Smooth muscle cell (in vitro differentiated cells): ENCODE measurements around the gene PURB. TPM values are rescaled to one million over a fixed set of nuclear protein-coding genes. Genes with fewer than 3 reads are reported as not detected.
A peak's percentile ranks its signal among the peaks of the same experiment; 100 is the strongest.

Experiments
- DNase-seq: peaks from one replicate; lab custom pipeline; 2025; ENCODE audit not compliant: unreplicated experiment; lab: John Stamatoyannopoulos, UW
- H2AFZ ChIP-seq: fragments of 200-600 bp; sonication (generic); 2 replicates; pipeline ENCODE4 v1.6.0; 2016; ENCODE audit warnings: antibody characterized with exemption, low read depth, mild to moderate bottlenecking
- H3F3A ChIP-seq: fragments of 200-600 bp; sonication (generic); 2 replicates; pipeline ENCODE4 v1.6.0; 2017; ENCODE audit warnings: antibody characterized with exemption, low read depth
- H3K27ac ChIP-seq: fragments of 200-600 bp; sonication (generic); 2 replicates; pipeline ENCODE4 v1.5.1; 2016; ENCODE audit warnings: low read depth, mild to moderate bottlenecking
- H3K27me3 ChIP-seq: fragments of 200-600 bp; sonication (generic); 2 replicates; pipeline ENCODE4 v1.6.1; 2016; ENCODE audit warnings: low read depth, mild to moderate bottlenecking
- H3K36me3 ChIP-seq: fragments of 200-600 bp; sonication (generic); 2 replicates; pipeline ENCODE4 v1.5.1; 2016; ENCODE audit warnings: low read depth
- H3K4me1 ChIP-seq: fragments of 200-600 bp; sonication (generic); 2 replicates; pipeline ENCODE4 v1.5.1; 2016; ENCODE audit warnings: low read depth
- H3K4me2 ChIP-seq: fragments of 200-600 bp; sonication (generic); 2 replicates; pipeline ENCODE4 v1.6.0; 2016; ENCODE audit warnings: mild to moderate bottlenecking
- H3K4me3 ChIP-seq: fragments of 200-600 bp; sonication (generic); 2 replicates; pipeline ENCODE4 v1.5.1; 2016; ENCODE audit warnings: mild to moderate bottlenecking
- H3K79me2 ChIP-seq: fragments of 200-600 bp; sonication (generic); 2 replicates; pipeline ENCODE4 v1.6.0; 2016; ENCODE audit warnings: low read depth, mild to moderate bottlenecking
- H3K9ac ChIP-seq: fragments of 200-600 bp; sonication (generic); 2 replicates; pipeline ENCODE4 v1.6.0; 2016; ENCODE audit warnings: low read depth
- H3K9me3 ChIP-seq: fragments of 200-600 bp; sonication (generic); replicated peaks from 2 replicates; pipeline ENCODE4 v1.5.1; 2016; ENCODE audit warnings: low read depth
- H4K20me1 ChIP-seq: fragments of 200-600 bp; sonication (generic); 2 replicates; pipeline ENCODE4 v1.6.0; 2016; ENCODE audit warnings: low read depth
- WGBS: methylation state at CpG from one replicate; pipeline ENCODE4 v1.1.7; 2016; ENCODE audit warnings: low lambda C conversion rate; 5-methylcytosine and 5-hydroxymethylcytosine counted together
- polyA plus RNA-seq: library from polyadenylated mRNA; unstranded; fragments of >200 nt; fragmentation: Nextera tagmentation; extraction: Ambion mirVana; gene quantifications from 2 replicates; pipeline ENCODE4 v1.2.1, GENCODE V29; 2016
- total RNA-seq: library from RNA; depleted of rRNA; stranded (reverse); fragments of >200 nt; gene quantifications from 2 replicates; pipeline ENCODE4 v1.2.3, GENCODE V29; 2014
- TF ChIP-seq, protein P1 (sequence below): fragments of 200-600 bp; sonication (generic); IDR thresholded peaks from 2 replicates; pipeline ENCODE4 v1.5.1; 2017; ENCODE audit warnings: borderline replicate concordance, mild to moderate bottlenecking, antibody characterized with exemption; ENCODE audit not compliant: insufficient read depth, poor library complexity, severe bottlenecking

Gene PURB
- total and polyA plus RNA-seq, 2 experiments from 2014 or later: 2.3 to 24.3 TPM

DNA sequence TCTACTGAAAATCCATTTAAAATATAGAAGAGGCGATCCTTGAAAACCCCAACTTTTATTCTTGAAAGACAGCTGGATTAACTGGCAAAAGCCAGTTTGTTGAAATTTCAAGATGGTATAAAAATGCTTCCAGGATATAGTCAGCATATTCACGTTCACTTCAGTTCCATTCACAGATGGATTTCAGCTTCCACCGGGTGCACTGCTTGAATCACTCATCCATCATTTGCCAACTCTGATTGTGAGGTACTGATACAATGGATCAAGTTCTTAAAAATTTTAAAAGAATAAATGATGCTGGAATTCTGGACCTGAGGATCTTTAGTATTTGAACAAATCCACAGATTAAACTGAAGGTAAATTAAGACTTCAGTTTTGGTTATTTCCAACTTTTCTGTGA is 2.4 kb downstream of the PURB start:
- H3K27me3 ChIP-seq: no peaks in the 10 kb centered on the region
- 78% methylated on average over 3 of the region's 3 CpGs for WGBS
- no peaks in the 10 kb centered on the region for H3K36me3 ChIP-seq
- H3K9me3 ChIP-seq: no peaks in the 10 kb centered on the region
- peak overlapping the region; percentile 46 for H3K9ac ChIP-seq
- DNase-seq: no peak
- no peak overlapping the region for H2AFZ ChIP-seq
- H3K4me3 ChIP-seq: peak overlapping the region; percentile 84
- TF ChIP-seq, protein P1, sequence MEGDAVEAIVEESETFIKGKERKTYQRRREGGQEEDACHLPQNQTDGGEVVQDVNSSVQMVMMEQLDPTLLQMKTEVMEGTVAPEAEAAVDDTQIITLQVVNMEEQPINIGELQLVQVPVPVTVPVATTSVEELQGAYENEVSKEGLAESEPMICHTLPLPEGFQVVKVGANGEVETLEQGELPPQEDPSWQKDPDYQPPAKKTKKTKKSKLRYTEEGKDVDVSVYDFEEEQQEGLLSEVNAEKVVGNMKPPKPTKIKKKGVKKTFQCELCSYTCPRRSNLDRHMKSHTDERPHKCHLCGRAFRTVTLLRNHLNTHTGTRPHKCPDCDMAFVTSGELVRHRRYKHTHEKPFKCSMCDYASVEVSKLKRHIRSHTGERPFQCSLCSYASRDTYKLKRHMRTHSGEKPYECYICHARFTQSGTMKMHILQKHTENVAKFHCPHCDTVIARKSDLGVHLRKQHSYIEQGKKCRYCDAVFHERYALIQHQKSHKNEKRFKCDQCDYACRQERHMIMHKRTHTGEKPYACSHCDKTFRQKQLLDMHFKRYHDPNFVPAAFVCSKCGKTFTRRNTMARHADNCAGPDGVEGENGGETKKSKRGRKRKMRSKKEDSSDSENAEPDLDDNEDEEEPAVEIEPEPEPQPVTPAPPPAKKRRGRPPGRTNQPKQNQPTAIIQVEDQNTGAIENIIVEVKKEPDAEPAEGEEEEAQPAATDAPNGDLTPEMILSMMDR: no peak
- peaks cover 64% of the 10 kb centered on the region for H4K20me1 ChIP-seq
- H3F3A ChIP-seq: peaks cover 31% of the 10 kb centered on the region
- peaks cover 44% of the 10 kb centered on the region for H3K4me1 ChIP-seq
- H3K79me2 ChIP-seq: peaks cover 71% of the 10 kb centered on the region
- H3K4me2 ChIP-seq: peak overlapping the region; percentile 89
- peak overlapping the region; percentile 99 for H3K27ac ChIP-seq

GRCh38 chr7:44881610-44882009 is 3.7 kb downstream of the PURB start:
- Histone ChIP-seq H3K27ac (peak overlapping the region; percentile 99), H3K27me3 (no peaks in the 10 kb centered on the region), H2AFZ (no peak overlapping the region), H3K4me3 (peak overlapping the region; percentile 84), H3F3A (peaks cover 40% of the 10 kb centered on the region), H3K9ac (peak overlapping the region; percentile 46), H3K4me2 (peak overlapping the region; percentile 89), H4K20me1 (peaks cover 75% of the 10 kb centered on the region), H3K36me3 (no peaks in the 10 kb centered on the region), H3K79me2 (peaks cover 69% of the 10 kb centered on the region), H3K9me3 (no peaks in the 10 kb centered on the region), H3K4me1 (peaks cover 44% of the 10 kb centered on the region)
- DNase-seq: no peak
- TF ChIP-seq, protein P1: no peak

- 93% methylated on average over 1 of the region's 1 CpG for WGBS
- H3K4me3 ChIP-seq: peak overlapping the region; percentile 84
- DNase-seq: no peak
- TF ChIP-seq, protein P1: no peak
- peaks cover 42% of the 10 kb centered on the region for H3K4me1 ChIP-seq
- H3K27ac ChIP-seq: peak overlapping the region; percentile 59
- no peaks in the 10 kb centered on the region for H3K27me3 ChIP-seq
- H2AFZ ChIP-seq: no peak overlapping the region
- H3K4me2 ChIP-seq: peak overlapping the region; percentile 89
- peaks cover 79% of the 10 kb centered on the region for H4K20me1 ChIP-seq
- no peak overlapping the region for H3K9ac ChIP-seq
- H3F3A ChIP-seq: peaks cover 42% of the 10 kb centered on the region
- H3K36me3 ChIP-seq: no peaks in the 10 kb centered on the region
- H3K9me3 ChIP-seq: no peaks in the 10 kb centered on the region
- peaks cover 67% of the 10 kb centered on the region for H3K79me2 ChIP-seq
These were observed 4.2 kb downstream of the PURB start for GRCh38 chr7:44881066-44881600.

DNA sequence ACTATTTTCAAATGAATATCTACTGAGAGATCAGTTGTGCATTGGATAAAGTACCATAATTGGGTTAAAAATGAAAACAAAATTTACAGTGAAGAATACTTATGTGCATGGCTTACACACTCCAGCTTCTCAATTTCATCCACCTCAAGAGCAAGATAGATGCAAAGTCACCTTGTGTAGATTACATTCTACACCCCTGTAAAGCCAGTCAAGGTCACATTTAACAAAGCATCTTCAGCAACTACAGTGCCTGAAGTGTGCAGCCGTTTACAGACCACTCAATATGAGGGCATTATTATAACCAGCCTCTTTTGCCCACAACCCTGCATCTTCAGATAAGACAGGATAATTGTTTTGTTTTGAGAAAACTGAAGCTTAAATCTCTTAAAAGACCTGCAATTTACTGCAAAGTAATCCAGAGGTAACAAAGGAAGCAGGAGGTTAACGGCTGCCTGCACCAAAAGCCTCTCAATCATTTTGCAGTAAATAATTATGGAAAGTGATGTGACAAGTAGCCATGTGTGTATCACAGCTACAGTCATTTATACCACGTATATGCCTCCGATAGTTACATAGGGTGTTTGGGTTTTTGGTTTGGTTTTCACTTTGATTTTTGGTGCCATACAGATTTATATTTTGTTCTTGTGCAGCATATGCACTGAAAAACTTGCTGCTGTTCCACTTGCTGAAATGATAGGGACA is 4.9 kb downstream of the PURB start:
- peak overlapping the region; percentile 89 for H3K4me2 ChIP-seq
- peak overlapping the region; percentile 84 for H3K4me3 ChIP-seq
- peaks cover 84% of the 10 kb centered on the region for H4K20me1 ChIP-seq
- H3K4me1 ChIP-seq: peaks cover 40% of the 10 kb centered on the region
- no peaks in the 10 kb centered on the region for H3K27me3 ChIP-seq
- H3K79me2 ChIP-seq: peaks cover 67% of the 10 kb centered on the region
- TF ChIP-seq, protein P1: no peak
- no peaks in the 10 kb centered on the region for H3K9me3 ChIP-seq
- 84% methylated on average over 4 of the region's 4 CpGs for WGBS
- peak overlapping the region; percentile 59 for H3K27ac ChIP-seq
- peaks cover 37% of the 10 kb centered on the region for H3F3A ChIP-seq
- DNase-seq: no peak
- no peak overlapping the region for H3K9ac ChIP-seq
- no peaks in the 10 kb centered on the region for H3K36me3 ChIP-seq
- H2AFZ ChIP-seq: no peak overlapping the region
